SK-N-SH (cell line): ENCODE measurements around the gene IRGC. TPM values are rescaled to one million over a fixed set of nuclear protein-coding genes. Genes with fewer than 3 reads are reported as not detected.

Experiments
- CTCF ChIA-PET: fragments of 300-600, 350-600 bp; formaldehyde crosslinking; extraction: SDS; loops from one replicate; lab custom pipeline; 2021; lab: Yijun Ruan, JAX
- POLR2A ChIA-PET: fragments of 350-600 bp; sonication (Branson Sonifier 250); formaldehyde crosslinking; extraction: SDS; loops from one replicate; lab custom pipeline; 2020; ENCODE audit warnings: antibody characterized with exemption, inconsistent platforms; lab: Yijun Ruan, JAX
- DNase-seq: peaks from one replicate; pipeline ENCODE4 v3.0.0; 2012
- H2AFZ ChIP-seq: fragments of 200-600 bp; sonication (generic); 2 replicates; pipeline ENCODE4 v1.8.1; 2016; ENCODE audit warnings: antibody characterized with exemption, mild to moderate bottlenecking, low read depth
- H3F3A ChIP-seq: fragments of 200-600 bp; sonication (generic); replicated peaks from 2 replicates; pipeline ENCODE3; 2016; ENCODE audit warnings: antibody characterized with exemption, mild to moderate bottlenecking; ENCODE audit not compliant: insufficient read depth
- H3K27ac ChIP-seq, 2 experiments: fragments of 200-500 bp in 1 of 2; fragments of 200-600 bp in 1 of 2; sonication (Bioruptor generic) in 1 of 2; sonication (generic), shearing (Covaris generic) in 1 of 2; 2 replicates each; pipeline versions ENCODE4 v1.5.1 to v1.6.1; 2014 to 2016; ENCODE audit warnings: low read depth in 2 of 2, inconsistent platforms in 1 of 2, low read length in 1 of 2, mild to moderate bottlenecking in 1 of 2, mixed read lengths in 1 of 2
- H3K27me3 ChIP-seq: fragments of 200-600 bp; sonication (generic), shearing (Covaris generic); 2 replicates; pipeline ENCODE4 v1.6.1; 2016; ENCODE audit warnings: mixed run types; ENCODE audit not compliant: insufficient read depth
- H3K36me3 ChIP-seq, 2 experiments: fragments of 200-500 bp in 1 of 2; fragments of 200-600 bp in 1 of 2; sonication (Bioruptor generic) in 1 of 2; sonication (generic) in 1 of 2; replicated peaks in 1 of 2; 2 replicates each; pipeline versions ENCODE3 to v1.5.1; 2014 to 2016; ENCODE audit warnings: low read length in 1 of 2, mild to moderate bottlenecking in 1 of 2; ENCODE audit not compliant: insufficient read depth in 2 of 2, control insufficient read depth in 1 of 2
- H3K4me1 ChIP-seq, 2 experiments: fragments of 200-500 bp in 1 of 2; fragments of 200-600 bp in 1 of 2; sonication (Bioruptor generic) in 1 of 2; sonication (generic), shearing (Covaris generic) in 1 of 2; 2 replicates each; pipeline versions ENCODE4 v1.5.1 to v1.6.1; 2014 to 2016; ENCODE audit warnings: low read depth in 1 of 2, low read length in 1 of 2, mixed run types in 1 of 2; ENCODE audit not compliant: insufficient read depth in 2 of 2, control insufficient read depth in 1 of 2
- H3K4me2 ChIP-seq: fragments of 200-600 bp; sonication (generic), shearing (Covaris generic); 2 replicates; pipeline ENCODE4 v1.6.1; 2017; ENCODE audit warnings: mixed run types
- H3K4me3 ChIP-seq, 2 experiments: fragments of 200-500 bp in 1 of 2; fragments of 200-600 bp in 1 of 2; sonication (Bioruptor generic) in 1 of 2; sonication (generic), shearing (Covaris generic) in 1 of 2; 2 replicates each; pipeline versions ENCODE4 v1.5.1 to v1.8.1; 2014 to 2016; ENCODE audit warnings: low read depth in 2 of 2, inconsistent platforms in 1 of 2, low read length in 1 of 2, mild to moderate bottlenecking in 1 of 2, mixed read lengths in 1 of 2, moderate library complexity in 1 of 2
- H3K79me2 ChIP-seq: fragments of 200-600 bp; sonication (generic); 2 replicates; pipeline ENCODE4 v1.8.1; 2017; ENCODE audit warnings: mild to moderate bottlenecking; ENCODE audit not compliant: insufficient read depth
- H3K9ac ChIP-seq: fragments of 200-600 bp; sonication (generic); 2 replicates; pipeline ENCODE4 v1.6.1; 2017; ENCODE audit warnings: mixed run types
- H3K9me2 ChIP-seq: fragments of 200-600 bp; sonication (generic); 2 replicates; pipeline ENCODE4 v1.6.1; 2017; ENCODE audit warnings: mixed run types
- H3K9me3 ChIP-seq: fragments of 200-600 bp; sonication (generic); 2 replicates; pipeline ENCODE4 v1.6.1; 2017; ENCODE audit warnings: mixed run types, mild to moderate bottlenecking, moderate library complexity
- H4K20me1 ChIP-seq: fragments of 200-600 bp; sonication (generic); 2 replicates; pipeline ENCODE4 v1.6.1; 2017; ENCODE audit warnings: mild to moderate bottlenecking, mixed run types; ENCODE audit not compliant: insufficient read depth
- CHD2 ChIP-seq: fragments of 150-350 bp; IDR thresholded peaks from 2 replicates; pipeline ENCODE4 v1.6.1; 2018; ENCODE audit warnings: low read length; ENCODE audit not compliant: partially characterized antibody
- ELF1 ChIP-seq: IDR thresholded peaks from 2 replicates; pipeline ENCODE4 v1.4.0; 2012
- EP300 ChIP-seq, 2 experiments: IDR thresholded peaks; 2 replicates each; pipeline versions ENCODE4 v1.4.0 to v1.6.1; 2012; ENCODE audit warnings: borderline replicate concordance in 1 of 2, low read depth in 1 of 2, low read length in 1 of 2
- EZH2phosphoT487 ChIP-seq: fragments of 200-600 bp; sonication (generic); IDR thresholded peaks from 2 replicates; pipeline ENCODE4 v1.6.1; 2017; ENCODE audit warnings: low read depth, mixed run types, mild to moderate bottlenecking, antibody characterized with exemption, moderate library complexity, borderline replicate concordance
- FOSL2 ChIP-seq: IDR thresholded peaks from 2 replicates; pipeline ENCODE4 v1.4.0; 2012; ENCODE audit warnings: low read depth, mild to moderate bottlenecking, moderate library complexity, borderline replicate concordance
- GATA2 ChIP-seq: sonication (generic); formaldehyde crosslinking; IDR thresholded peaks from 2 replicates; pipeline ENCODE4 v1.5.0; 2020; ENCODE audit warnings: mild to moderate bottlenecking, missing genetic modification reagents
- JUND ChIP-seq: IDR thresholded peaks from 2 replicates; pipeline ENCODE4 v1.4.0; 2012
- NRF1 ChIP-seq: IDR thresholded peaks from 2 replicates; pipeline ENCODE4 v1.6.1; 2012; ENCODE audit warnings: low read depth, mild to moderate bottlenecking, low read length
- POLR2AphosphoS5 ChIP-seq: IDR thresholded peaks from 2 replicates; pipeline ENCODE4 v1.6.1; 2012; ENCODE audit warnings: low read depth, low read length
- RAD21 ChIP-seq: IDR thresholded peaks from 2 replicates; pipeline ENCODE4 v1.6.1; 2012; ENCODE audit warnings: mild to moderate bottlenecking, low read length
- RCOR1 ChIP-seq: fragments of 150-350 bp; IDR thresholded peaks from 2 replicates; pipeline ENCODE4 v1.6.1; 2017; ENCODE audit warnings: antibody characterized with exemption, low read length
- RFX5 ChIP-seq: IDR thresholded peaks from 2 replicates; pipeline ENCODE4 v1.6.1; 2012; ENCODE audit warnings: mild to moderate bottlenecking, improper control_type of control experiment, low read length
- SIN3A ChIP-seq: IDR thresholded peaks from 2 replicates; pipeline ENCODE4 v1.6.1; 2012; ENCODE audit warnings: low read depth, mild to moderate bottlenecking, low read length, moderate library complexity, borderline replicate concordance
- SMC3 ChIP-seq: IDR thresholded peaks from 2 replicates; pipeline ENCODE4 v1.6.1; 2012; ENCODE audit warnings: low read depth, low read length, improper control_type of control experiment
- TCF12 ChIP-seq: IDR thresholded peaks from 2 replicates; pipeline ENCODE4 v1.4.0; 2012
- TEAD4 ChIP-seq: IDR thresholded peaks from 2 replicates; pipeline ENCODE4 v1.4.0; 2012; ENCODE audit warnings: mild to moderate bottlenecking, borderline replicate concordance; ENCODE audit not compliant: insufficient read depth
- YY1 ChIP-seq: IDR thresholded peaks from 2 replicates; pipeline ENCODE4 v1.4.0; 2012; ENCODE audit warnings: low read depth, mild to moderate bottlenecking
- WGBS: methylation state at CpG from one replicate; pipeline ENCODE4 v1.1.6; 2017; ENCODE audit warnings: low lambda C conversion rate; 5-methylcytosine and 5-hydroxymethylcytosine counted together
- polyA plus RNA-seq, 3 experiments: library from polyadenylated mRNA; depleted of rRNA; stranded (reverse); fragments of >200 nt; gene quantifications; 2 replicates each; pipeline ENCODE4 v1.2.3, GENCODE V29; 2012
- TF ChIP-seq, protein P1 (sequence below): fragments of 150-350 bp; IDR thresholded peaks from 2 replicates; pipeline ENCODE4 v1.6.1; 2016; ENCODE audit warnings: mild to moderate bottlenecking, low read depth, low read length
- TF ChIP-seq, protein P2 (sequence below): IDR thresholded peaks from 2 replicates; pipeline ENCODE4 v1.4.0; 2012; ENCODE audit warnings: low read depth, borderline replicate concordance
- TF ChIP-seq, protein P3 (sequence below): fragments of 200-600 bp; sonication (generic); IDR thresholded peaks from 2 replicates; pipeline ENCODE4 v1.6.1; 2017; ENCODE audit warnings: antibody characterized with exemption, mild to moderate bottlenecking, moderate library complexity
- TF ChIP-seq, protein P4 (sequence below): IDR thresholded peaks from 2 replicates; pipeline ENCODE4 v1.4.0; 2012; ENCODE audit warnings: low read depth, borderline replicate concordance

Gene IRGC
- polyA plus RNA-seq, 1 of the 3 experiments (the other 2 are of a cell fraction), result not detected

DNA sequence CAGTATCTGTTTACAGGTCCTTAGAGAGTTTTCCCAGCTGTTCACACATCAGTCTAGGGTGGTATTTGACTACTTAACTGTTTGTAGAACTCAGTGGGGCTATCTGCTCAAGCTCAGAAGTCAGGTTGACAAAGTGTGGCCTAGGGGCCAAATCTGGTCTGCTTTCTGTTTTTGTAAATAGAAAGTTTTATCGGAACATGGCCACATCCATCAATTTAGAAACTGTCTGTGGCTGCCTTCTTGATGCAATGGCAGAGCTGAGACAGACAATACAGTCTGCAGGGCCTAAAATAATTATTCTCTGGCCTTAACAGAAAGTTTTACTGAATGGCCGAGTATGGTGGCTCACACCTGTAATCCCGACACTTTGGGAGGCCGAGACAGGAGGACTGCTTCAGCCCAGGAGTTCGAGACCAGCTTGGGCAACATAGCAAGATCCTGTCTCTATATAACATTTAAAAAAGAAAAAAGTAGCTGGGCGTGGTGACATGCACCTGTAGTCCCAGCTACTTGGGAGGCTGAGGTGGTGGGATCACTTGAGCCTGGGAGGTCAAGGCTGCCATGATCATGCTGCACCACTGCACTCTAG, 36.5 kb downstream of the IRGC start:
- H3K4me2 ChIP-seq, result peak overlapping the region; percentile 98
- peaks cover 13% of the 10 kb centered on the region for H4K20me1 ChIP-seq
- H3K9ac ChIP-seq, result peak overlapping the region; percentile 7; the same call in 1 of the 2 replicates
- TF ChIP-seq EP300 (IDR thresholded peaks at IDR 0.05; ENCODE audit: borderline replicate concordance in 1 of 2, low read depth in 1 of 2, low read length in 1 of 2), result no peak
- TF ChIP-seq, protein P1, sequence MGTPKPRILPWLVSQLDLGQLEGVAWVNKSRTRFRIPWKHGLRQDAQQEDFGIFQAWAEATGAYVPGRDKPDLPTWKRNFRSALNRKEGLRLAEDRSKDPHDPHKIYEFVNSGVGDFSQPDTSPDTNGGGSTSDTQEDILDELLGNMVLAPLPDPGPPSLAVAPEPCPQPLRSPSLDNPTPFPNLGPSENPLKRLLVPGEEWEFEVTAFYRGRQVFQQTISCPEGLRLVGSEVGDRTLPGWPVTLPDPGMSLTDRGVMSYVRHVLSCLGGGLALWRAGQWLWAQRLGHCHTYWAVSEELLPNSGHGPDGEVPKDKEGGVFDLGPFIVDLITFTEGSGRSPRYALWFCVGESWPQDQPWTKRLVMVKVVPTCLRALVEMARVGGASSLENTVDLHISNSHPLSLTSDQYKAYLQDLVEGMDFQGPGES, result no peak
- TF ChIP-seq RFX5, result no peak
- TF ChIP-seq, protein P2, sequence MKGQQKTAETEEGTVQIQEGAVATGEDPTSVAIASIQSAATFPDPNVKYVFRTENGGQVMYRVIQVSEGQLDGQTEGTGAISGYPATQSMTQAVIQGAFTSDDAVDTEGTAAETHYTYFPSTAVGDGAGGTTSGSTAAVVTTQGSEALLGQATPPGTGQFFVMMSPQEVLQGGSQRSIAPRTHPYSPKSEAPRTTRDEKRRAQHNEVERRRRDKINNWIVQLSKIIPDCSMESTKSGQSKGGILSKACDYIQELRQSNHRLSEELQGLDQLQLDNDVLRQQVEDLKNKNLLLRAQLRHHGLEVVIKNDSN, result no peak
- no peak for TF ChIP-seq JUND
- no peak for TF ChIP-seq YY1
- TF ChIP-seq CHD2, result no peak
- TF ChIP-seq SIN3A, result no peak
- no peak for TF ChIP-seq RCOR1
- TF ChIP-seq SMC3, result no peak
- TF ChIP-seq ELF1, result no peak
- TF ChIP-seq RAD21, result no peak
- no peak for TF ChIP-seq EZH2phosphoT487
- no peak for TF ChIP-seq GATA2 (CRISPR knock-in tag)
- TF ChIP-seq, all 33 proteins: peak for 0
- Histone ChIP-seq H3K4me1 (peaks cover 7 to 32% of the 10 kb centered on the region in 2 experiments; a peak in 2 of 4 replicates), H2AFZ (no peak overlapping the region), H3K4me3 (no peak overlapping the region; a peak in 1 of 4 replicates), H3F3A (peaks cover 52% of the 10 kb centered on the region), H3K79me2 (peaks cover 59% of the 10 kb centered on the region), H3K27me3 (no peaks in the 10 kb centered on the region), H3K9me2 (no peaks in the 10 kb centered on the region), H3K9me3 (no peaks in the 10 kb centered on the region), H3K27ac (peak overlapping the region in 1 of 2 experiments; percentile 100; a peak in 2 of 4 replicates), H3K36me3 (peaks cover 38 to 40% of the 10 kb centered on the region in 2 experiments)
- POLR2A ChIA-PET, result no interaction called here
- no peak for DNase-seq
- CTCF ChIA-PET, result interaction anchor here (0.8 to 3.2 kb wide), 6 partner anchors 14 to 58 kb away, joined by 3 to 10 read pairs (median 4); no protein-coding TSS in a partner anchor
- WGBS, result 95% methylated on average over 6 of the region's 6 CpGs

DNA sequence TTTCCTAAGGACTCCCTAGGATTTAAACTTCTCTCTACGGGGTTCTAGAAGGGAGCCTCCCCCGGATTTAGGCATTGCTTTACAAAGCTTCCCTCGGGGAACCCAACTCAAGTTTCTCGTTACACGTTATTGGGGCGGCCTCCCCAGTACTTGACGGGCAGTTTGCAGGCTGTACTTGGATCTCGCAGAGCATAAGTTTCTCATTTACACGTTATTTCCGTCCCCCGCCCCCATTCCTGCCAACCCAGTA, 38.3 kb downstream of the IRGC start:
- H4K20me1 ChIP-seq, result peaks cover 13% of the 10 kb centered on the region
- no peak for DNase-seq
- under 1% methylated on average over 11 of the region's 11 CpGs for WGBS
- TF ChIP-seq TEAD4 (no peak), TCF12 (no peak), FOSL2 (no peak), RFX5 (no peak), POLR2AphosphoS5 (no peak), ELF1 (no peak), NRF1 (no peak)
- TF ChIP-seq, protein P3, sequence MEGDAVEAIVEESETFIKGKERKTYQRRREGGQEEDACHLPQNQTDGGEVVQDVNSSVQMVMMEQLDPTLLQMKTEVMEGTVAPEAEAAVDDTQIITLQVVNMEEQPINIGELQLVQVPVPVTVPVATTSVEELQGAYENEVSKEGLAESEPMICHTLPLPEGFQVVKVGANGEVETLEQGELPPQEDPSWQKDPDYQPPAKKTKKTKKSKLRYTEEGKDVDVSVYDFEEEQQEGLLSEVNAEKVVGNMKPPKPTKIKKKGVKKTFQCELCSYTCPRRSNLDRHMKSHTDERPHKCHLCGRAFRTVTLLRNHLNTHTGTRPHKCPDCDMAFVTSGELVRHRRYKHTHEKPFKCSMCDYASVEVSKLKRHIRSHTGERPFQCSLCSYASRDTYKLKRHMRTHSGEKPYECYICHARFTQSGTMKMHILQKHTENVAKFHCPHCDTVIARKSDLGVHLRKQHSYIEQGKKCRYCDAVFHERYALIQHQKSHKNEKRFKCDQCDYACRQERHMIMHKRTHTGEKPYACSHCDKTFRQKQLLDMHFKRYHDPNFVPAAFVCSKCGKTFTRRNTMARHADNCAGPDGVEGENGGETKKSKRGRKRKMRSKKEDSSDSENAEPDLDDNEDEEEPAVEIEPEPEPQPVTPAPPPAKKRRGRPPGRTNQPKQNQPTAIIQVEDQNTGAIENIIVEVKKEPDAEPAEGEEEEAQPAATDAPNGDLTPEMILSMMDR, result no peak
- TF ChIP-seq, protein P4, sequence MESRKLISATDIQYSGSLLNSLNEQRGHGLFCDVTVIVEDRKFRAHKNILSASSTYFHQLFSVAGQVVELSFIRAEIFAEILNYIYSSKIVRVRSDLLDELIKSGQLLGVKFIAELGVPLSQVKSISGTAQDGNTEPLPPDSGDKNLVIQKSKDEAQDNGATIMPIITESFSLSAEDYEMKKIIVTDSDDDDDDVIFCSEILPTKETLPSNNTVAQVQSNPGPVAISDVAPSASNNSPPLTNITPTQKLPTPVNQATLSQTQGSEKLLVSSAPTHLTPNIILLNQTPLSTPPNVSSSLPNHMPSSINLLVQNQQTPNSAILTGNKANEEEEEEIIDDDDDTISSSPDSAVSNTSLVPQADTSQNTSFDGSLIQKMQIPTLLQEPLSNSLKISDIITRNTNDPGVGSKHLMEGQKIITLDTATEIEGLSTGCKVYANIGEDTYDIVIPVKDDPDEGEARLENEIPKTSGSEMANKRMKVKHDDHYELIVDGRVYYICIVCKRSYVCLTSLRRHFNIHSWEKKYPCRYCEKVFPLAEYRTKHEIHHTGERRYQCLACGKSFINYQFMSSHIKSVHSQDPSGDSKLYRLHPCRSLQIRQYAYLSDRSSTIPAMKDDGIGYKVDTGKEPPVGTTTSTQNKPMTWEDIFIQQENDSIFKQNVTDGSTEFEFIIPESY, result no peak

More for the DNA sequence above, 38.3 kb downstream of the IRGC start:
- H3K9ac ChIP-seq, result peak overlapping the region; percentile 96
- 0 out of 2 replicates have a peak overlapping the region, but pooled peaks have one; percentile 23 for H2AFZ ChIP-seq
- ChIA-PET CTCF (interaction anchor here (1.1 to 4.6 kb wide), 6 partner anchors 9 to 84 kb away, joined by 3 to 30 read pairs (median 10); partner anchors contain the start of gene PLAUR), POLR2A (interaction anchor here (1.1 kb wide), 1 partner anchor 9 kb away, joined by 4 read pairs; no protein-coding TSS in a partner anchor)
- H3K79me2 ChIP-seq, result peaks cover 53% of the 10 kb centered on the region
- H3K27ac ChIP-seq, result peak overlapping the region; percentile 98 to 100
- H3K4me3 ChIP-seq, result peak overlapping the region; percentile 74 to 87
- H3K27me3 ChIP-seq, result no peaks in the 10 kb centered on the region
- no peaks in the 10 kb centered on the region for H3K9me3 ChIP-seq
- H3K36me3 ChIP-seq, result peaks cover 21 to 30% of the 10 kb centered on the region in 2 experiments
- H3K4me1 ChIP-seq, result peaks cover 7 to 46% of the 10 kb centered on the region in 2 experiments; a peak in 3 of 4 replicates
- H3F3A ChIP-seq, result peaks cover 63% of the 10 kb centered on the region
- no peaks in the 10 kb centered on the region for H3K9me2 ChIP-seq
- H3K4me2 ChIP-seq, result peak overlapping the region; percentile 98
